Measurements from ENCODE around the gene PAQR3. TPM values are rescaled to one million over a fixed set of nuclear protein-coding genes. Genes with fewer than 3 reads are reported as not detected.
A peak's percentile ranks its signal among the peaks of the same experiment; 100 is the strongest.

Gene PAQR3
- total and polyA plus RNA-seq, 9 of the 15 experiments (the other 6 are each of a cell fraction or from before 2014, with no cell fraction given), result 10.7 to 77.1 (median 31.6) TPM

DNA sequence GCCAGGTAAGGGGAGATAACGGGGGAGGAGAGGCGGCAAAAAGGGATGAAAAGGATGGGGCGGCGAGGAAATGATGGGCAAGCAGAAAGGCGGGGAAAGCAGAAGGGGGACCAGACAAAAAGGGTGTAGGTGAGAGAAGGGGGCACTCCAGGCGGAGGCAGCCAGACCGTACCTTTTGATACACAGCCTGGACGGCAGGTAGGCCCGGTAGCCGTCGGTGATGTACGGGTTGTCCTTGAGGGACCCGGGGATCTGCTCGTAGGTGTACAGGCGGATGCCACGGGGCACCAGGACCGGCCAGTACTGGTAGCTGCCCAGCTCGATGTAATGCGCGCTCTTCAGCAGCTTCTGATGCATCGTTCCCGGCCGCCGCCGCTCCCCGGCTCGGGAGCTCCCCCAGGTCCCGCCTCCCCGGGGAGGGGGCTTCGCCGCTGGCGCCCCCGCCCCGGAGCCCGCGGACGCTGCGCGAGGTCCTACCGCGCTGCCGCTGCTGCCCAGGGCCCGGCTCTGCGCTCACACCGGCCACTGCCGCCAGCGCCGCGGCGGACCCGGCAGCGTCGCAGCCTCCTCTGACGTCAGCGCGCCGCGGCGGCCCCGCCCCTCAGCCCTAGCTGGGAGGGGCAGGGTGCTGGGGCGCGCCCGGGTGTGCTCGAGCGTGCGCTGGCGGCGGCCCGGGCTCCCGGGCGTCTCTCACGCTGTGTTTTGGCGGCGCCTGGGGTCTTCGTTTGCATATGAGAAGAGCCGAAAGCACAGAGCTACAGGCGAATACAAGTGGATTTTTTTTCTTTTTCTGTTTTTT, at the start of gene PAQR3 (continued):
- TF ChIP-seq, protein P1, sequence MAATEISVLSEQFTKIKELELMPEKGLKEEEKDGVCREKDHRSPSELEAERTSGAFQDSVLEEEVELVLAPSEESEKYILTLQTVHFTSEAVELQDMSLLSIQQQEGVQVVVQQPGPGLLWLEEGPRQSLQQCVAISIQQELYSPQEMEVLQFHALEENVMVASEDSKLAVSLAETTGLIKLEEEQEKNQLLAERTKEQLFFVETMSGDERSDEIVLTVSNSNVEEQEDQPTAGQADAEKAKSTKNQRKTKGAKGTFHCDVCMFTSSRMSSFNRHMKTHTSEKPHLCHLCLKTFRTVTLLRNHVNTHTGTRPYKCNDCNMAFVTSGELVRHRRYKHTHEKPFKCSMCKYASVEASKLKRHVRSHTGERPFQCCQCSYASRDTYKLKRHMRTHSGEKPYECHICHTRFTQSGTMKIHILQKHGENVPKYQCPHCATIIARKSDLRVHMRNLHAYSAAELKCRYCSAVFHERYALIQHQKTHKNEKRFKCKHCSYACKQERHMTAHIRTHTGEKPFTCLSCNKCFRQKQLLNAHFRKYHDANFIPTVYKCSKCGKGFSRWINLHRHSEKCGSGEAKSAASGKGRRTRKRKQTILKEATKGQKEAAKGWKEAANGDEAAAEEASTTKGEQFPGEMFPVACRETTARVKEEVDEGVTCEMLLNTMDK (IDR thresholded peaks at IDR 0.05; ENCODE audit: borderline replicate concordance, insufficient read depth, low read depth, low read length, poor library complexity, severe bottlenecking), result peak; percentile 84
- TF ChIP-seq SMC3 (conservative IDR thresholded peaks at IDR 0.05; ENCODE audit: insufficient read depth, low read depth, low read length), result 0 out of 2 replicates have a peak, but pooled peaks have one; percentile 20
- TF ChIP-seq RFX1 (IDR thresholded peaks at IDR 0.05), result no peak
- TF ChIP-seq ZNF239 (CRISPR knock-in tag; IDR thresholded peaks at IDR 0.05), result no peak
- no peak for TF ChIP-seq MCM5 (IDR thresholded peaks at IDR 0.05; ENCODE audit: low read depth)
- TF ChIP-seq, protein P2, sequence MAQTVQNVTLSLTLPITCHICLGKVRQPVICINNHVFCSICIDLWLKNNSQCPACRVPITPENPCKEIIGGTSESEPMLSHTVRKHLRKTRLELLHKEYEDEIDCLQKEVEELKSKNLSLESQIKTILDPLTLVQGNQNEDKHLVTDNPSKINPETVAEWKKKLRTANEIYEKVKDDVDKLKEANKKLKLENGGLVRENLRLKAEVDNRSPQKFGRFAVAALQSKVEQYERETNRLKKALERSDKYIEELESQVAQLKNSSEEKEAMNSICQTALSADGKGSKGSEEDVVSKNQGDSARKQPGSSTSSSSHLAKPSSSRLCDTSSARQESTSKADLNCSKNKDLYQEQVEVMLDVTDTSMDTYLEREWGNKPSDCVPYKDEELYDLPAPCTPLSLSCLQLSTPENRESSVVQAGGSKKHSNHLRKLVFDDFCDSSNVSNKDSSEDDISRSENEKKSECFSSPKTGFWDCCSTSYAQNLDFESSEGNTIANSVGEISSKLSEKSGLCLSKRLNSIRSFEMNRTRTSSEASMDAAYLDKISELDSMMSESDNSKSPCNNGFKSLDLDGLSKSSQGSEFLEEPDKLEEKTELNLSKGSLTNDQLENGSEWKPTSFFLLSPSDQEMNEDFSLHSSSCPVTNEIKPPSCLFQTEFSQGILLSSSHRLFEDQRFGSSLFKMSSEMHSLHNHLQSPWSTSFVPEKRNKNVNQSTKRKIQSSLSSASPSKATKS (CRISPR knock-in tag; IDR thresholded peaks at IDR 0.05), result no peak
- TF ChIP-seq, protein P3, sequence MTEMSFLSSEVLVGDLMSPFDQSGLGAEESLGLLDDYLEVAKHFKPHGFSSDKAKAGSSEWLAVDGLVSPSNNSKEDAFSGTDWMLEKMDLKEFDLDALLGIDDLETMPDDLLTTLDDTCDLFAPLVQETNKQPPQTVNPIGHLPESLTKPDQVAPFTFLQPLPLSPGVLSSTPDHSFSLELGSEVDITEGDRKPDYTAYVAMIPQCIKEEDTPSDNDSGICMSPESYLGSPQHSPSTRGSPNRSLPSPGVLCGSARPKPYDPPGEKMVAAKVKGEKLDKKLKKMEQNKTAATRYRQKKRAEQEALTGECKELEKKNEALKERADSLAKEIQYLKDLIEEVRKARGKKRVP (CRISPR knock-in tag; IDR thresholded peaks at IDR 0.05), result no peak
- no peak for TF ChIP-seq CBX1 (IDR thresholded peaks at IDR 0.05; ENCODE audit: low read depth)
- TF ChIP-seq CBFA2T2 (conservative IDR thresholded peaks at IDR 0.05), result no peak
- no peak for TF ChIP-seq BCOR (IDR thresholded peaks at IDR 0.05)
- TF ChIP-seq, protein P4, sequence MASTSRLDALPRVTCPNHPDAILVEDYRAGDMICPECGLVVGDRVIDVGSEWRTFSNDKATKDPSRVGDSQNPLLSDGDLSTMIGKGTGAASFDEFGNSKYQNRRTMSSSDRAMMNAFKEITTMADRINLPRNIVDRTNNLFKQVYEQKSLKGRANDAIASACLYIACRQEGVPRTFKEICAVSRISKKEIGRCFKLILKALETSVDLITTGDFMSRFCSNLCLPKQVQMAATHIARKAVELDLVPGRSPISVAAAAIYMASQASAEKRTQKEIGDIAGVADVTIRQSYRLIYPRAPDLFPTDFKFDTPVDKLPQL (IDR thresholded peaks at IDR 0.05; ENCODE audit: extremely low read depth, insufficient read length), result no peak
- no peak for TF ChIP-seq SLC30A9 (CRISPR knock-in tag; IDR thresholded peaks at IDR 0.05)
- no peak for TF ChIP-seq DPF2 (IDR thresholded peaks at IDR 0.05)
- TF ChIP-seq KDM1A (IDR thresholded peaks at IDR 0.05), result no peak
- TF ChIP-seq ZNF644 (tag; IDR thresholded peaks at IDR 0.05; ENCODE audit: low read depth), result no peak
- TF ChIP-seq, protein P5, sequence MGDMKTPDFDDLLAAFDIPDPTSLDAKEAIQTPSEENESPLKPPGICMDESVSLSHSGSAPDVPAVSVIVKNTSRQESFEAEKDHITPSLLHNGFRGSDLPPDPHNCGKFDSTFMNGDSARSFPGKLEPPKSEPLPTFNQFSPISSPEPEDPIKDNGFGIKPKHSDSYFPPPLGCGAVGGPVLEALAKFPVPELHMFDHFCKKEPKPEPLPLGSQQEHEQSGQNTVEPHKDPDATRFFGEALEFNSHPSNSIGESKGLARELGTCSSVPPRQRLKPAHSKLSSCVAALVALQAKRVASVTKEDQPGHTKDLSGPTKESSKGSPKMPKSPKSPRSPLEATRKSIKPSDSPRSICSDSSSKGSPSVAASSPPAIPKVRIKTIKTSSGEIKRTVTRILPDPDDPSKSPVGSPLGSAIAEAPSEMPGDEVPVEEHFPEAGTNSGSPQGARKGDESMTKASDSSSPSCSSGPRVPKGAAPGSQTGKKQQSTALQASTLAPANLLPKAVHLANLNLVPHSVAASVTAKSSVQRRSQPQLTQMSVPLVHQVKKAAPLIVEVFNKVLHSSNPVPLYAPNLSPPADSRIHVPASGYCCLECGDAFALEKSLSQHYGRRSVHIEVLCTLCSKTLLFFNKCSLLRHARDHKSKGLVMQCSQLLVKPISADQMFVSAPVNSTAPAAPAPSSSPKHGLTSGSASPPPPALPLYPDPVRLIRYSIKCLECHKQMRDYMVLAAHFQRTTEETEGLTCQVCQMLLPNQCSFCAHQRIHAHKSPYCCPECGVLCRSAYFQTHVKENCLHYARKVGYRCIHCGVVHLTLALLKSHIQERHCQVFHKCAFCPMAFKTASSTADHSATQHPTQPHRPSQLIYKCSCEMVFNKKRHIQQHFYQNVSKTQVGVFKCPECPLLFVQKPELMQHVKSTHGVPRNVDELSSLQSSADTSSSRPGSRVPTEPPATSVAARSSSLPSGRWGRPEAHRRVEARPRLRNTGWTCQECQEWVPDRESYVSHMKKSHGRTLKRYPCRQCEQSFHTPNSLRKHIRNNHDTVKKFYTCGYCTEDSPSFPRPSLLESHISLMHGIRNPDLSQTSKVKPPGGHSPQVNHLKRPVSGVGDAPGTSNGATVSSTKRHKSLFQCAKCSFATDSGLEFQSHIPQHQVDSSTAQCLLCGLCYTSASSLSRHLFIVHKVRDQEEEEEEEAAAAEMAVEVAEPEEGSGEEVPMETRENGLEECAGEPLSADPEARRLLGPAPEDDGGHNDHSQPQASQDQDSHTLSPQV (IDR thresholded peaks at IDR 0.05), result peak; percentile 66; the same call in 1 of the 2 replicates
- TF ChIP-seq MXI1 (IDR thresholded peaks at IDR 0.05; ENCODE audit: low read depth, low read length), result no peak
- TF ChIP-seq MBD2 (IDR thresholded peaks at IDR 0.05; ENCODE audit: borderline replicate concordance, low read depth), result peak; percentile 31; the same call in 1 of the 2 replicates

Measured in K562 (cell line).